ENCODE data around the gene DPP10. TPM values are rescaled to one million over a fixed set of nuclear protein-coding genes. Genes with fewer than 3 reads are reported as not detected.

Gene DPP10
- total RNA-seq, 3 donors from 2014 or later (not counting 1 experiment from before 2014, with no cell fraction given) = not detected

- intact Hi-C loops (cut with micrococcal nuclease) = no loop called here
- TF ChIP-seq CTCF (IDR thresholded peaks at IDR 0.05) = no peak
- Histone ChIP-seq H3K36me3 (ENCODE audit: control insufficient read depth, insufficient read depth, low read length) (no peaks in the 10 kb centered on the region), H3K27ac (ENCODE audit: low read length) (no peak overlapping the region), H3K4me1 (ENCODE audit: control insufficient read depth, insufficient read depth, low read length) (no peaks in the 10 kb centered on the region), H3K9me3 (ENCODE audit: control insufficient read depth, insufficient read depth, low read length) (no peaks in the 10 kb centered on the region), H3K27me3 (ENCODE audit: control insufficient read depth, insufficient read depth, low read length) (no peaks in the 10 kb centered on the region), H3K4me3 (ENCODE audit: low read length) (no peak overlapping the region)
- no peak for DNase-seq
- Mint-ChIP-seq H3K36me3 (no peaks in the 10 kb centered on the region), H3K4me3 (no peak overlapping the region), H3K9me3 (peaks cover 12 to 20% of the 10 kb centered on the region in 2 donors), H3K27me3 (ENCODE audit: low read depth in 2 of 2) (no peaks in the 10 kb centered on the region), H3K27ac (no peak overlapping the region), H3K4me1 (no peaks in the 10 kb centered on the region)
- ATAC-seq = no peak
- WGBS (ENCODE audit: insufficient coverage) = 44% methylated on average over 1 of the region's 1 CpG
Observed at GRCh38 chr2:115542331-115542730, 1099.9 kb downstream of the DPP10 start.

- intact Hi-C loops (cut with micrococcal nuclease) = no loop called here
- no peak overlapping the region for H3K4me3 Mint-ChIP-seq
- WGBS (ENCODE audit: insufficient coverage) = 77% methylated on average over 4 of the region's 5 CpGs
- DNase-seq (no peak), ATAC-seq (no peak)
- H3K27me3 Mint-ChIP-seq (ENCODE audit: low read depth in 2 of 2) = no peaks in the 10 kb centered on the region
- Histone ChIP-seq H3K9me3 (ENCODE audit: control insufficient read depth, insufficient read depth, low read length) (no peaks in the 10 kb centered on the region), H3K36me3 (ENCODE audit: control insufficient read depth, insufficient read depth, low read length) (no peaks in the 10 kb centered on the region), H3K4me1 (ENCODE audit: control insufficient read depth, insufficient read depth, low read length) (no peaks in the 10 kb centered on the region), H3K27me3 (ENCODE audit: control insufficient read depth, insufficient read depth, low read length) (no peaks in the 10 kb centered on the region), H3K27ac (ENCODE audit: low read length) (no peak overlapping the region), H3K4me3 (ENCODE audit: low read length) (no peak overlapping the region)
- no peaks in the 10 kb centered on the region for H3K36me3 Mint-ChIP-seq
- peaks cover 11 to 18% of the 10 kb centered on the region in 2 donors for H3K9me3 Mint-ChIP-seq
- H3K27ac Mint-ChIP-seq = no peak overlapping the region
- no peak for TF ChIP-seq CTCF (IDR thresholded peaks at IDR 0.05)
- H3K4me1 Mint-ChIP-seq = no peaks in the 10 kb centered on the region
Observed at GRCh38 chr2:115543024-115543423, 1100.6 kb downstream of the DPP10 start.

GRCh38 chr2:115543461-115543860 is 1101.0 kb downstream of the DPP10 start:
- no peak overlapping the region for H3K27ac ChIP-seq (ENCODE audit: low read length)
- no peaks in the 10 kb centered on the region for H3K4me1 ChIP-seq (ENCODE audit: control insufficient read depth, insufficient read depth, low read length)
- H3K27me3 ChIP-seq (ENCODE audit: control insufficient read depth, insufficient read depth, low read length) = no peaks in the 10 kb centered on the region

More at GRCh38 chr2:115543461-115543860, 1101.0 kb downstream of the DPP10 start:
- Mint-ChIP-seq H3K4me1 (no peaks in the 10 kb centered on the region), H3K27me3 (ENCODE audit: low read depth in 2 of 2) (no peaks in the 10 kb centered on the region), H3K4me3 (no peak overlapping the region), H3K27ac (no peak overlapping the region), H3K9me3 (peaks cover 11 to 17% of the 10 kb centered on the region in 2 donors), H3K36me3 (no peaks in the 10 kb centered on the region)
- intact Hi-C loops (cut with micrococcal nuclease) = no loop called here
- no peak overlapping the region for H3K4me3 ChIP-seq (ENCODE audit: low read length)
- DNase-seq (no peak), ATAC-seq (no peak)
- no peak for TF ChIP-seq CTCF (IDR thresholded peaks at IDR 0.05)
- no peaks in the 10 kb centered on the region for H3K36me3 ChIP-seq (ENCODE audit: control insufficient read depth, insufficient read depth, low read length)
- no peaks in the 10 kb centered on the region for H3K9me3 ChIP-seq (ENCODE audit: control insufficient read depth, insufficient read depth, low read length)
- WGBS (ENCODE audit: insufficient coverage) = 92% methylated on average over 4 of the region's 4 CpGs
